Naive thymus-derived CD4-positive, alpha-beta T cell (primary cell): ENCODE data around the gene MAMDC4. TPM values are rescaled to one million over a fixed set of nuclear protein-coding genes. Genes with fewer than 3 reads are reported as not detected.

Experiments
- ATAC-seq: fragments of 150-1000 bp; cut with Tn5 transposase; 2 replicates; pipeline ENCODE4 v1.10.0; 2021; ENCODE audit warnings: mild to moderate bottlenecking, moderate library complexity
- CTCF ChIA-PET: fragments of 350-600 bp; sonication (Branson Sonifier 250); formaldehyde crosslinking; loops from one replicate; lab custom pipeline; 2021; ENCODE audit warnings: antibody characterized with exemption; lab: Charles Lee
- POLR2A ChIA-PET: fragments of 350-600 bp; sonication (Branson Sonifier 250); formaldehyde crosslinking; loops from one replicate; lab custom pipeline; 2021; ENCODE audit warnings: antibody characterized with exemption, inconsistent platforms; lab: Charles Lee
- DNase-seq, 9 donors: peaks; one replicate each; pipeline versions ENCODE4 v3.0.0 to v3.0.0-alpha.2; 2020 to 2022; ENCODE audit warnings: mixed read lengths in 1 of 9
- H3K27ac ChIP-seq: one replicate; pipeline ENCODE4 v1.7.0; 2013; ENCODE audit warnings: mild to moderate bottlenecking, low read depth, low read length, moderate library complexity
- H3K27me3 ChIP-seq, 2 donors: one replicate each; pipeline ENCODE4 v1.7.0; 2013; ENCODE audit warnings: low read length in 2 of 2, mild to moderate bottlenecking in 2 of 2, moderate library complexity in 2 of 2; ENCODE audit not compliant: control insufficient read depth in 2 of 2, insufficient read depth in 2 of 2
- H3K36me3 ChIP-seq, 3 experiments: 1 replicate in 2 of 3; 2 replicates in 1 of 3; pipeline ENCODE4 v1.7.0; 2013; ENCODE audit warnings: low read length in 3 of 3, mild to moderate bottlenecking in 3 of 3, moderate library complexity in 1 of 3; ENCODE audit not compliant: insufficient read depth in 3 of 3, control insufficient read depth in 2 of 3
- H3K4me1 ChIP-seq, 2 donors: one replicate each; pipeline ENCODE4 v1.7.0; 2013; ENCODE audit warnings: low read length in 2 of 2, mild to moderate bottlenecking in 2 of 2, moderate library complexity in 1 of 2; ENCODE audit not compliant: control insufficient read depth in 2 of 2, insufficient read depth in 2 of 2
- H3K4me3 ChIP-seq: 2 replicates; pipeline ENCODE4 v1.7.0; 2013; ENCODE audit warnings: mild to moderate bottlenecking, low read length
- H3K9me3 ChIP-seq, 3 experiments: 1 replicate in 2 of 3; 2 replicates in 1 of 3; pipeline ENCODE4 v1.7.0; 2013; ENCODE audit warnings: low read length in 3 of 3; ENCODE audit not compliant: control insufficient read depth in 2 of 3
- H3K27ac Mint-ChIP-seq, 9 donors: one replicate each; pipeline ENCODE4 v1.8.0; 2020 to 2022; ENCODE audit warnings: mixed read lengths in 9 of 9, mild to moderate bottlenecking in 8 of 9, moderate library complexity in 5 of 9, inconsistent platforms in 2 of 9
- H3K27me3 Mint-ChIP-seq, 5 donors: one replicate each; pipeline ENCODE4 v1.8.0; 2021 to 2022; ENCODE audit warnings: mixed read lengths in 5 of 5, mild to moderate bottlenecking in 1 of 5
- H3K36me3 Mint-ChIP-seq, 5 donors: one replicate each; pipeline ENCODE4 v1.8.0; 2020 to 2022; ENCODE audit warnings: mixed read lengths in 5 of 5, mild to moderate bottlenecking in 3 of 5, inconsistent platforms in 1 of 5
- H3K4me1 Mint-ChIP-seq, 7 donors: one replicate each; pipeline ENCODE4 v1.8.0; 2020 to 2022; ENCODE audit warnings: mixed read lengths in 7 of 7, mild to moderate bottlenecking in 3 of 7, inconsistent platforms in 1 of 7
- H3K4me3 Mint-ChIP-seq, 10 donors: one replicate each; pipeline ENCODE4 v1.8.0; 2020 to 2022; ENCODE audit warnings: mild to moderate bottlenecking in 10 of 10, mixed read lengths in 10 of 10, moderate library complexity in 6 of 10, inconsistent platforms in 2 of 10
- H3K9me3 Mint-ChIP-seq, 11 donors: one replicate each; pipeline ENCODE4 v1.8.0; 2020 to 2022; ENCODE audit warnings: mixed read lengths in 11 of 11, mild to moderate bottlenecking in 4 of 11, inconsistent platforms in 1 of 11, moderate library complexity in 1 of 11
- intact Hi-C, 2 donors: fragments of 100-400 bp; cut with micrococcal nuclease; formaldehyde crosslinking; loops; one replicate each; pipeline ENCODE4 v1.15.1; 2023
- polyA plus RNA-seq, 2 donors: library from polyadenylated mRNA; unstranded; fragments of 300-500 nt; fragmentation: Illumina TruSeq; gene quantifications; one replicate each; pipeline ENCODE4 v1.2.3, GENCODE V29; 2021
- total RNA-seq, 6 experiments: library from RNA in 5 of 6; stranded (reverse) in 5 of 6; gene quantifications; 1 replicate in 5 of 6; 2 replicates in 1 of 6; pipeline ENCODE4 v1.2.3 and lab custom pipeline; 2021 to 2026

MAMDC4 gene
- total and polyA plus RNA-seq, 7 experiments from 2014 or later, result 0.22 to 27.7 (median 5.0) TPM; not detected in 1

DNA sequence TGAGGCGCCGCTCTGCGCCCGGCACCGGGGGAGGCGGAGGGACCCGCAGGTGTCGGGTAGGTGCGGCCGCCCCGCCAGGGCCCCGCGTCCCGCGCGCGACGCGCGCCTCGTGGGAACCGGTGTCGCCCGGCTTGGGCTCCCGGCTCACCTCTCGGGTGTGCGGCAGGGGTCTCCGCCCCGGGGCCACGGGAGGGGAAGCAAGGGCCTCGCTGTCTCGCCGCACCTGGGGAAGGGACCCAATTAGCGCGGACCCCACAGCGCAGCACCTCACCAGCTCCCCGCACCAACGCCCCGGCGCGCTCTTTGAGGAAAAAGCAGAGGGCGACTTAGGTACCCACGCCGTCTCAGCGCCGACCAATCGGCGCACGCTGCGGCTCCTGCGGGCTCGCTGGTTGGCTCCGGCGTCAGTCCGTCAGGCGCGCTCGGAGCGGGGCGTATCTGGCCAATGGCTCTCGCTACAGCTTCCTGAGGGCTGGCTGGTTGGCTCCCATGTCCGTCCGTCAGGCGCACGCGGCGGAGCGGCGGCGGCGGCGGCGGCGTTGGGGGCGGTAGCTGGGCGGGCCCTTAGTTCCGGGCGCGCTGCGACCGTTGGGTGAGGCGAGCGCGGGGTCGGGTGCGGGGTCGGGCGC is 33.9 kb downstream of the MAMDC4 start, which contains the start of gene TRAF2:
Gene TRAF2 (plus strand): TSS at position 567 of the 629 bp plus-strand sequence. CDS start 12,225 bp downstream, outside the sequence.
- no peaks in the 10 kb centered on the region for H3K9me3 ChIP-seq
- no peaks in the 10 kb centered on the region for H3K27me3 ChIP-seq
- peak within 1 kb of the TSS; percentile 76 for H3K4me3 ChIP-seq
- DNase-seq (peak; percentile 93 to 98 (median 96)), ATAC-seq (peak; percentile 95)
- peak within 1 kb of the TSS; percentile 83 to 99 (median 86) for H3K4me3 Mint-ChIP-seq
- intact Hi-C loops, result loop anchor here (1.0 to 10.0 kb wide), 14 partner anchors 15 to 351 kb away; partner anchors contain the start of genes FBXW5 (in 2 of the 2), TMEM141 (in 2 of the 2), AJM1 (in 1 of the 2) and EDF1 (in 1 of the 2)
- peaks cover 26 to 29% of the 10 kb centered on the region in 2 donors for H3K4me1 ChIP-seq
- POLR2A ChIA-PET, result interaction anchor here (0.7 to 2.4 kb wide), 15 partner anchors 11 to 159 kb away, joined by 3 to 9 read pairs (median 4); partner anchors contain the start of genes AJM1, EDF1, FBXW5 and TMEM141
- no peaks in the 10 kb centered on the region for H3K9me3 Mint-ChIP-seq
- peaks cover 0 to 5% (median 0%) of the 10 kb centered on the region in 5 donors for H3K36me3 Mint-ChIP-seq
- H3K27me3 Mint-ChIP-seq, result no peaks in the 10 kb centered on the region
- peaks cover 17 to 53% (median 37%) of the 10 kb centered on the region in 7 donors for H3K4me1 Mint-ChIP-seq
- peak within 1 kb of the TSS; percentile 97 for H3K27ac ChIP-seq
- peaks cover 0 to 6% (median 0%) of the 10 kb centered on the region in 3 experiments for H3K36me3 ChIP-seq
- H3K27ac Mint-ChIP-seq, result peak within 1 kb of the TSS; percentile 78 to 95 (median 89)
- CTCF ChIA-PET, result no interaction called here

DNA sequence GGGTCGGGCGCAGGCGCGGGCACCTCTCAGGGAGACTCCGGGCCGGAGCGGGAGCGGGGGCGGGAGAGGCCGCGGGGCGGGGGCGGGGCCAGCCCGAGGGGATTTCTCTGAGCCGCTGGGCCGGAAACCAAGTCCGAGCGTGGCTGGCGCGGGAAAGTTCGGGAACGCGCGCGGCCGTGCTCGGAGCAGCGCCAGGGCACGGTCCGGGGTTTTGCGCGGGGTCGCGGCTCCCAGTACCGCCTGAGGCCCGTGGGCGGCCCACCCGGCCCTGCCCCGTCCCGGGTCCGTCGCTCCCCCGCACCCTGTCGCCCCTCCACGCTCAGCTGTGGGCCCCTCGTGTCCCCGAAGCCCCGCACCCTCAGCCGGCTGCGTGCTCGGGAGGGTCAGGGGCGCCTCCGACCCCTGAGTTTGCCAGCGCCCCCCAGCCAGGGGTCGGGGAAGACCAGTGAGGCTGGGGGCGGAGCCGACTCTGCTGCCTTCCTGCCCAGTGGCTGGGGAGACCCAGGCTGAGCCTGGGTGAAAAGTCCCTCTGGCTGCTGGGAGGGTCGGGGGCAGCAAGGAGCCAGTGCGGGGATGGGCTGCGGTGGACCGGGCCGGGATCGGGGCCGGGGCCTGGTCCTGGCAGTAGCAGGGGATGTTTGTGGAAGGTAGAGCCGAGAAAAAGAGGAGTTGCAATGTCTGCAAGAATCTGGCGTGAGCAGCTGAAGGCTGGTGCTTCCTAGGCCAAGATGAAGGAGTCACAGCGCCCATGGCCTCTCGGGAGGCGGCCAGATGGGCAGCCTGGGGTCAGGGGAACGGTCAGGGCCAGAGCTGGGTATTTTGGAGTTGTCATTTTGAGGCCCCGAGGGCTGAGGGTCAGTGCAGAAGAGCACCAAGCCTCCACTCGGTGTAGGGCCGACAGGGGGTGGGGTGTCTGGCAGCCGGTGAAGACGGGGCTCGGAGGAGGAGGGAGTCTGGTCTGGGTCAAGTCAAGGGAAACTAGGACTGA is 34.8 kb downstream of the MAMDC4 start:
- CTCF ChIA-PET, result no interaction called here
- H3K4me3 Mint-ChIP-seq, result peak overlapping the region; percentile 83 to 99 (median 86)
- H3K27ac Mint-ChIP-seq, result peak overlapping the region; percentile 78 to 95 (median 89)
- peak in 6 of 9 donors; percentile 5 to 77 (median 26) for DNase-seq
- no peaks in the 10 kb centered on the region for H3K27me3 Mint-ChIP-seq
- intact Hi-C loops, result loop anchor here (1.0 to 10.0 kb wide), 14 partner anchors 14 to 352 kb away; partner anchors contain the start of genes EDF1 (in 2 of the 2), FBXW5 (in 2 of the 2), TMEM141 (in 2 of the 2) and AJM1 (in 1 of the 2)
- H3K9me3 Mint-ChIP-seq, result no peaks in the 10 kb centered on the region
- peak overlapping the region; percentile 66 for H3K4me3 ChIP-seq
- peaks cover 0 to 6% (median 0%) of the 10 kb centered on the region in 3 experiments for H3K36me3 ChIP-seq
- POLR2A ChIA-PET, result interaction anchor here (0.6 to 2.4 kb wide), 14 partner anchors 12 to 159 kb away, joined by 3 to 9 read pairs (median 4); partner anchors contain the start of genes AJM1, EDF1 and FBXW5
- peaks cover 20 to 22% of the 10 kb centered on the region in 2 donors for H3K4me1 ChIP-seq
- H3K36me3 Mint-ChIP-seq, result peaks cover 0 to 3% (median 0%) of the 10 kb centered on the region in 5 donors
- H3K9me3 ChIP-seq, result no peaks in the 10 kb centered on the region
- H3K4me1 Mint-ChIP-seq, result peaks cover 16 to 46% (median 28%) of the 10 kb centered on the region in 7 donors
- H3K27me3 ChIP-seq, result no peaks in the 10 kb centered on the region
- peak; percentile 69 for ATAC-seq
- peak overlapping the region; percentile 97 for H3K27ac ChIP-seq

GRCh38 chr9:136888454-136888853 is 36.3 kb downstream of the MAMDC4 start:
- no peak overlapping the region for H3K4me3 ChIP-seq
- no peaks in the 10 kb centered on the region for H3K9me3 Mint-ChIP-seq
- H3K36me3 Mint-ChIP-seq, result peaks cover 0 to 3% (median 0%) of the 10 kb centered on the region in 5 donors
- peaks cover 0 to 11% (median 0%) of the 10 kb centered on the region in 3 experiments for H3K36me3 ChIP-seq
- intact Hi-C loops, result loop anchor here (5.0 to 10.0 kb wide), 2 partner anchors 199 to 354 kb away; partner anchors contain the start of gene MAN1B1 (in 1 of the 2)
- no peak for ATAC-seq
- H3K4me3 Mint-ChIP-seq, result peak overlapping the region in 3 of 10 donors; percentile 32 to 86 (median 63)
- no peaks in the 10 kb centered on the region for H3K27me3 ChIP-seq
- H3K27ac Mint-ChIP-seq, result peak overlapping the region in 2 of 9 donors; percentile 5 to 12
- ChIA-PET POLR2A (interaction anchor here (0.7 kb wide), 1 partner anchor 20 kb away, joined by 3 read pairs; no protein-coding TSS in a partner anchor), CTCF (interaction anchor here (0.6 kb wide), 1 partner anchor 25 kb away, joined by 3 read pairs; no protein-coding TSS in a partner anchor)
- no peak overlapping the region for H3K27ac ChIP-seq
- no peak for DNase-seq
- H3K4me1 Mint-ChIP-seq, result peaks cover 13 to 39% (median 21%) of the 10 kb centered on the region in 7 donors
- peaks cover 5 to 9% of the 10 kb centered on the region in 2 donors for H3K4me1 ChIP-seq
- H3K27me3 Mint-ChIP-seq, result no peaks in the 10 kb centered on the region
- H3K9me3 ChIP-seq, result no peaks in the 10 kb centered on the region

- DNase-seq (no peak), ATAC-seq (no peak)
- intact Hi-C loops, result loop anchor here (5.0 to 10.0 kb wide), 2 partner anchors 197 to 355 kb away; partner anchors contain the start of gene MAN1B1 (in 1 of the 2)
- Histone ChIP-seq H3K36me3 (peaks cover 0 to 12% (median 0%) of the 10 kb centered on the region in 3 experiments), H3K27ac (no peak overlapping the region), H3K27me3 (no peaks in the 10 kb centered on the region), H3K4me1 (peaks cover 5 to 9% of the 10 kb centered on the region in 2 donors), H3K9me3 (no peaks in the 10 kb centered on the region), H3K4me3 (no peak overlapping the region)
- Mint-ChIP-seq H3K36me3 (peaks cover 0 to 11% (median 0%) of the 10 kb centered on the region in 5 donors), H3K9me3 (no peaks in the 10 kb centered on the region), H3K4me3 (no peak overlapping the region), H3K4me1 (peaks cover 13 to 45% (median 29%) of the 10 kb centered on the region in 7 donors), H3K27ac (peak overlapping the region in 1 of 9 donors; percentile 29), H3K27me3 (no peaks in the 10 kb centered on the region)
- ChIA-PET CTCF (no interaction called here), POLR2A (no interaction called here)
Measured at GRCh38 chr9:136889858-136890257, 37.7 kb downstream of the MAMDC4 start.

GRCh38 chr9:136890661-136891060 is 38.5 kb downstream of the MAMDC4 start:
- CTCF ChIA-PET, result no interaction called here
- H3K4me1 ChIP-seq, result peaks cover 3 to 5% of the 10 kb centered on the region in 2 donors

More at GRCh38 chr9:136890661-136891060, 38.5 kb downstream of the MAMDC4 start:
- no peak for DNase-seq
- Histone ChIP-seq H3K9me3 (no peaks in the 10 kb centered on the region), H3K27me3 (no peaks in the 10 kb centered on the region), H3K36me3 (peaks cover 0 to 17% (median 0%) of the 10 kb centered on the region in 3 experiments), H3K4me3 (no peak overlapping the region), H3K27ac (no peak overlapping the region)
- no peak for ATAC-seq
- POLR2A ChIA-PET, result interaction anchor here (1.4 kb wide), 1 partner anchor 9 kb away, joined by 4 read pairs; no protein-coding TSS in a partner anchor
- intact Hi-C loops, result no loop called here
- no peaks in the 10 kb centered on the region for H3K27me3 Mint-ChIP-seq
- H3K27ac Mint-ChIP-seq, result no peak overlapping the region
- peaks cover 13 to 46% (median 30%) of the 10 kb centered on the region in 7 donors for H3K4me1 Mint-ChIP-seq
- peaks cover 0 to 11% (median 0%) of the 10 kb centered on the region in 5 donors for H3K36me3 Mint-ChIP-seq
- H3K9me3 Mint-ChIP-seq, result no peaks in the 10 kb centered on the region
- H3K4me3 Mint-ChIP-seq, result no peak overlapping the region
